K562 (cell line): ENCODE data around the gene BIRC6. TPM values are rescaled to one million over a fixed set of nuclear protein-coding genes. Genes with fewer than 3 reads are reported as not detected.
A peak's percentile ranks its signal among the peaks of the same experiment; 100 is the strongest.

ENCODE experiments used
- ARHGAP35 ChIP-seq: fragments of 450-650 bp; IDR thresholded peaks from 2 replicates; pipeline ENCODE4 v1.6.1; 2018; ENCODE audit not compliant: partially characterized antibody
- BACH1 ChIP-seq: fragments of 200-800 bp; sonication (Bioruptor generic); IDR thresholded peaks from 2 replicates; pipeline ENCODE4 v1.6.1; 2016; ENCODE audit warnings: missing genetic modification characterization, missing compliant biosample characterization
- BHLHE40 ChIP-seq: IDR thresholded peaks from 2 replicates; pipeline ENCODE4 v1.6.1; 2011; ENCODE audit warnings: low read length, improper control_type of control experiment
- CREM ChIP-seq: IDR thresholded peaks from 2 replicates; pipeline ENCODE4 v1.6.1; 2014; ENCODE audit warnings: antibody characterized with exemption, low read depth
- GABPA ChIP-seq: fragments of 200-800 bp; sonication (Bioruptor generic); conservative IDR thresholded peaks from 2 replicates; pipeline ENCODE4 v1.6.1; 2016; ENCODE audit warnings: low read depth, missing genetic modification characterization, missing compliant biosample characterization
- MCM2 ChIP-seq: fragments of 450-650 bp; IDR thresholded peaks from 2 replicates; pipeline ENCODE4 v1.6.1; 2017; ENCODE audit warnings: low read depth, mild to moderate bottlenecking
- MIER1 ChIP-seq: fragments of 450-650 bp; IDR thresholded peaks from 2 replicates; pipeline ENCODE4 v1.6.1; 2016; ENCODE audit warnings: antibody characterized with exemption, mild to moderate bottlenecking, low read depth
- MTA1 ChIP-seq: fragments of 450-650 bp; IDR thresholded peaks from 2 replicates; pipeline ENCODE4 v1.6.1; 2017; ENCODE audit warnings: borderline replicate concordance
- MYBL2 ChIP-seq, 2 experiments: fragments of 450-650 bp in 1 of 2; sonication (generic) in 1 of 2; formaldehyde crosslinking in 1 of 2; IDR thresholded peaks; 2 replicates each; pipeline versions ENCODE4 v1.6.1 to v1.8.1; 2017 to 2022; ENCODE audit warnings: borderline replicate concordance in 1 of 2, inconsistent platforms in 1 of 2, low read depth in 1 of 2, mild to moderate bottlenecking in 1 of 2, missing genetic modification reagents in 1 of 2, moderate library complexity in 1 of 2
- NCOA2 ChIP-seq, 2 experiments: fragments of 450-650 bp; IDR thresholded peaks; 2 replicates each; pipeline ENCODE4 v1.6.1; 2018; ENCODE audit warnings: mild to moderate bottlenecking in 2 of 2, moderate library complexity in 1 of 2; ENCODE audit not compliant: partially characterized antibody in 2 of 2
- POLR3G ChIP-seq: IDR thresholded peaks from 2 replicates; pipeline ENCODE4 v1.6.1; 2011; ENCODE audit not compliant: insufficient read length, insufficient replicate concordance; ENCODE audit errors: extremely low read depth
- SIN3A ChIP-seq, 2 experiments: fragments of 150-350 bp in 1 of 2; IDR thresholded peaks; 2 replicates each; pipeline ENCODE4 v1.6.1; 2011 to 2016; ENCODE audit warnings: borderline replicate concordance in 2 of 2, low read depth in 2 of 2, low read length in 2 of 2, mild to moderate bottlenecking in 2 of 2, moderate library complexity in 2 of 2; ENCODE audit not compliant: control insufficient read depth in 1 of 2
- TSC22D4 ChIP-seq: fragments of 450-650 bp; IDR thresholded peaks from 2 replicates; pipeline ENCODE4 v1.6.1; 2016; ENCODE audit warnings: missing genetic modification characterization, missing biosample characterization, control low read depth
- ZNF133 ChIP-seq: fragments of 250-450 bp; sonication (Bioruptor Pico); IDR thresholded peaks from 2 replicates; pipeline ENCODE4 v1.4.0; 2020; ENCODE audit warnings: mild to moderate bottlenecking
- ZNF143 ChIP-seq: sonication (generic); formaldehyde crosslinking; IDR thresholded peaks from 2 replicates; pipeline ENCODE4 v1.9.0; 2022; ENCODE audit warnings: mild to moderate bottlenecking, missing genetic modification reagents
- ZNF282 ChIP-seq: sonication (generic); formaldehyde crosslinking; IDR thresholded peaks from 2 replicates; pipeline ENCODE4 v1.8.1; 2023; ENCODE audit warnings: missing genetic modification reagents
- ZNF324 ChIP-seq: fragments of 250-450 bp; sonication (Bioruptor Pico); IDR thresholded peaks from 2 replicates; pipeline ENCODE4 v1.4.0; 2020; ENCODE audit warnings: mild to moderate bottlenecking
- ZNF778 ChIP-seq: fragments of 450-650 bp; formaldehyde crosslinking; IDR thresholded peaks from 2 replicates; pipeline ENCODE4 v1.4.0; 2020; ENCODE audit warnings: mild to moderate bottlenecking, moderate library complexity
- polyA plus RNA-seq, 8 experiments: library from polyadenylated mRNA; depleted of rRNA in 4 of 8; stranded (reverse) in 5 of 8; unstranded in 3 of 8; fragments of >200 nt; fragmentation: Nextera tagmentation in 2 of 8; fragmentation: Illumina TruSeq in 1 of 8; extraction: Ambion mirVana in 2 of 8; extraction: Trizol in 1 of 8; gene quantifications; 2 replicates each; pipeline versions ENCODE4 v1.2.1 to v1.2.3, GENCODE V29; 2011 to 2014; ENCODE audit warnings: inconsistent platforms in 1 of 8, missing spikeins in 1 of 8
- total RNA-seq, 7 experiments: library from RNA; depleted of rRNA in 6 of 7; stranded (reverse); fragments of >200 nt in 6 of 7; fragmentation: Illumina TruSeq in 2 of 7; extraction: Trizol in 2 of 7; gene quantifications; 2 replicates each; pipeline versions ENCODE4 v1.2.1 to v1.2.3, GENCODE V29; 2011 to 2021; ENCODE audit warnings: low replicate concordance in 1 of 7
- TF ChIP-seq, protein P1 (sequence below): sonication (generic); formaldehyde crosslinking; IDR thresholded peaks from 2 replicates; pipeline ENCODE4 v1.8.0; 2022; ENCODE audit warnings: missing genetic modification reagents, mild to moderate bottlenecking, moderate library complexity, borderline replicate concordance
- TF ChIP-seq, protein P2 (sequence below), 2 experiments: IDR thresholded peaks in 1 of 2; conservative IDR thresholded peaks in 1 of 2; 2 replicates each; pipeline ENCODE4 v1.6.1; 2016; ENCODE audit warnings: low read depth in 2 of 2, mild to moderate bottlenecking in 1 of 2, missing compliant biosample characterization in 1 of 2, missing genetic modification characterization in 1 of 2, moderate library complexity in 1 of 2
- TF ChIP-seq, protein P3 (sequence below): sonication (generic); IDR thresholded peaks from 2 replicates; pipeline ENCODE4 v1.6.1; 2016
- TF ChIP-seq, protein P4 (sequence below): IDR thresholded peaks from 3 replicates; pipeline ENCODE4 v1.6.1; 2011; ENCODE audit warnings: borderline replicate concordance, mild to moderate bottlenecking; ENCODE audit not compliant: insufficient read length, insufficient read depth

BIRC6 gene
- total and polyA plus RNA-seq, 9 of the 15 experiments (the other 6 are each of a cell fraction or from before 2014, with no cell fraction given), result 18.8 to 110 (median 49.8) TPM

DNA sequence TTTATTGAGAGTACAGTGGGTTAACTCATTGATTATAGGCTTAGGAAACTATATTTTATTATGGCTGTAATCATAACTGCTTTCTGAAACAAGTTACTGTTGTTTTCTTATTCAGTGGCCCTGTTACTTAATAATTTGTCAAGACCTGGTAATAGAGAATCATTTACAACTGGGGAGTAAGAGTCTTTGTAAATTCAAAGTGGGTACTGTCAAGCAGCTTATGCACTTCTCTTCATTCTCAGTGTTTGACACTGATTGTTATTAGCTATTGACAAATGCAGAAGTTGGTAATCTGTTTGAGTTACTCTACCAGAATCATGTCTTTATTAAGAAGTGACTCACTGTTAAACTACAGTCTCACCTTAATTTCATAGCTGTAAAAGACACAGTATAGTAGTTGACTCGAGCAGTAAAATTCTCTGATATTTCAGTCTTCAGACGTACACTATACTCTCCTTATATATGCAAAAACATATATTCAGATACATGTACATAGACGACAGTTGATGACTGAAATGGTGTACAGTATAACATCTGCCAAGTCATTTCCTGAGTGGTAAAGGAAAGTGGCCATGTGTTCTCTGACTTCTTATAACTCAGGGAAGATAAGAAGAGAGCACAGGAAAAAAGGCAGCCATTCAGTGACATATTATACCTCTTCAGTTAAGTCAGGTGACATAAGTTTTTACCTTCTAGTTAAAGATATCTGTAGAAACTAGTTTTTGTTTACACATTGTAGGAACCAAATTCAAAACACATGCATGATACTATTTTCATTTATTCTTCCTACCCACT, 235.0 kb downstream of the BIRC6 start (continued):
- peak; percentile 43; the same call in 1 of the 2 replicates for TF ChIP-seq CREM
- TF ChIP-seq BACH1 (tag), result peak; percentile 24; the same call in 1 of the 2 replicates
- peak in 1 of 2 experiments; percentile 46 for TF ChIP-seq NCOA2 (IDR thresholded peaks at IDR 0.05; ENCODE audit: partially characterized antibody in 2 of 2)
- TF ChIP-seq ZNF778 (CRISPR knock-in tag), result no peak
- TF ChIP-seq POLR3G, result no peak
- no peak for TF ChIP-seq MTA1
- no peak for TF ChIP-seq ARHGAP35
- TF ChIP-seq ZNF324 (CRISPR knock-in tag), result no peak
- TF ChIP-seq SIN3A (IDR thresholded peaks at IDR 0.05; ENCODE audit: borderline replicate concordance in 2 of 2, control insufficient read depth in 1 of 2, low read depth in 2 of 2, low read length in 2 of 2), result no peak
- TF ChIP-seq MIER1, result no peak
- peak; percentile 58 for TF ChIP-seq GABPA
- 0 out of 2 replicates have a peak, but pooled peaks have one; percentile 29 for TF ChIP-seq BHLHE40
- 0 out of 2 replicates have a peak, but pooled peaks have one; percentile 41 for TF ChIP-seq MYBL2 (IDR thresholded peaks at IDR 0.05; ENCODE audit: low read depth)
- TF ChIP-seq MYBL2 (CRISPR knock-in tag; IDR thresholded peaks at IDR 0.05; ENCODE audit: borderline replicate concordance), result no peak
- TF ChIP-seq ZNF143 (CRISPR knock-in tag), result no peak
- TF ChIP-seq, protein P1, sequence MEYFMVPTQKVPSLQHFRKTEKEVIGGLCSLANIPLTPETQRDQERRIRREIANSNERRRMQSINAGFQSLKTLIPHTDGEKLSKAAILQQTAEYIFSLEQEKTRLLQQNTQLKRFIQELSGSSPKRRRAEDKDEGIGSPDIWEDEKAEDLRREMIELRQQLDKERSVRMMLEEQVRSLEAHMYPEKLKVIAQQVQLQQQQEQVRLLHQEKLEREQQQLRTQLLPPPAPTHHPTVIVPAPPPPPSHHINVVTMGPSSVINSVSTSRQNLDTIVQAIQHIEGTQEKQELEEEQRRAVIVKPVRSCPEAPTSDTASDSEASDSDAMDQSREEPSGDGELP (CRISPR knock-in tag), result no peak
- TF ChIP-seq ZNF133, result no peak
- TF ChIP-seq, protein P2, sequence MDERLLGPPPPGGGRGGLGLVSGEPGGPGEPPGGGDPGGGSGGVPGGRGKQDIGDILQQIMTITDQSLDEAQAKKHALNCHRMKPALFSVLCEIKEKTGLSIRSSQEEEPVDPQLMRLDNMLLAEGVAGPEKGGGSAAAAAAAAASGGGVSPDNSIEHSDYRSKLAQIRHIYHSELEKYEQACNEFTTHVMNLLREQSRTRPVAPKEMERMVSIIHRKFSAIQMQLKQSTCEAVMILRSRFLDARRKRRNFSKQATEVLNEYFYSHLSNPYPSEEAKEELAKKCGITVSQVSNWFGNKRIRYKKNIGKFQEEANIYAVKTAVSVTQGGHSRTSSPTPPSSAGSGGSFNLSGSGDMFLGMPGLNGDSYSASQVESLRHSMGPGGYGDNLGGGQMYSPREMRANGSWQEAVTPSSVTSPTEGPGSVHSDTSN (CRISPR knock-in tag; IDR thresholded peaks at IDR 0.05; ENCODE audit: low read depth), result no peak
- TF ChIP-seq, protein P2 (tag; conservative IDR thresholded peaks at IDR 0.05; ENCODE audit: low read depth), result peak; percentile 36
- TF ChIP-seq MCM2, result no peak
- TF ChIP-seq, protein P3, sequence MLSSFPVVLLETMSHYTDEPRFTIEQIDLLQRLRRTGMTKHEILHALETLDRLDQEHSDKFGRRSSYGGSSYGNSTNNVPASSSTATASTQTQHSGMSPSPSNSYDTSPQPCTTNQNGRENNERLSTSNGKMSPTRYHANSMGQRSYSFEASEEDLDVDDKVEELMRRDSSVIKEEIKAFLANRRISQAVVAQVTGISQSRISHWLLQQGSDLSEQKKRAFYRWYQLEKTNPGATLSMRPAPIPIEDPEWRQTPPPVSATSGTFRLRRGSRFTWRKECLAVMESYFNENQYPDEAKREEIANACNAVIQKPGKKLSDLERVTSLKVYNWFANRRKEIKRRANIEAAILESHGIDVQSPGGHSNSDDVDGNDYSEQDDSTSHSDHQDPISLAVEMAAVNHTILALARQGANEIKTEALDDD, result peak; percentile 90
- TF ChIP-seq, protein P4, sequence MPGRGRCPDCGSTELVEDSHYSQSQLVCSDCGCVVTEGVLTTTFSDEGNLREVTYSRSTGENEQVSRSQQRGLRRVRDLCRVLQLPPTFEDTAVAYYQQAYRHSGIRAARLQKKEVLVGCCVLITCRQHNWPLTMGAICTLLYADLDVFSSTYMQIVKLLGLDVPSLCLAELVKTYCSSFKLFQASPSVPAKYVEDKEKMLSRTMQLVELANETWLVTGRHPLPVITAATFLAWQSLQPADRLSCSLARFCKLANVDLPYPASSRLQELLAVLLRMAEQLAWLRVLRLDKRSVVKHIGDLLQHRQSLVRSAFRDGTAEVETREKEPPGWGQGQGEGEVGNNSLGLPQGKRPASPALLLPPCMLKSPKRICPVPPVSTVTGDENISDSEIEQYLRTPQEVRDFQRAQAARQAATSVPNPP, result no peak
- no peak for TF ChIP-seq ZNF282 (CRISPR knock-in tag)
- TF ChIP-seq TSC22D4 (tag), result no peak
